HG03520 (cell line): ENCODE results near the gene GNG14.
A peak's percentile ranks its signal among the peaks of the same experiment; 100 is the strongest.
"Not testable (repeated sequence)": the region's sequence is repeated elsewhere in the genome, so short reads cannot be mapped to it uniquely, and the experiment has no call there.

Experiments used
- ATAC-seq: cut with Tn5 transposase; IDR thresholded peaks from one replicate; pipeline ENCODE4 v1.9.1; 2021; ENCODE audit warnings: mild to moderate bottlenecking, moderate library complexity; ENCODE audit not compliant: unreplicated experiment

The GNG14 gene

DNA sequence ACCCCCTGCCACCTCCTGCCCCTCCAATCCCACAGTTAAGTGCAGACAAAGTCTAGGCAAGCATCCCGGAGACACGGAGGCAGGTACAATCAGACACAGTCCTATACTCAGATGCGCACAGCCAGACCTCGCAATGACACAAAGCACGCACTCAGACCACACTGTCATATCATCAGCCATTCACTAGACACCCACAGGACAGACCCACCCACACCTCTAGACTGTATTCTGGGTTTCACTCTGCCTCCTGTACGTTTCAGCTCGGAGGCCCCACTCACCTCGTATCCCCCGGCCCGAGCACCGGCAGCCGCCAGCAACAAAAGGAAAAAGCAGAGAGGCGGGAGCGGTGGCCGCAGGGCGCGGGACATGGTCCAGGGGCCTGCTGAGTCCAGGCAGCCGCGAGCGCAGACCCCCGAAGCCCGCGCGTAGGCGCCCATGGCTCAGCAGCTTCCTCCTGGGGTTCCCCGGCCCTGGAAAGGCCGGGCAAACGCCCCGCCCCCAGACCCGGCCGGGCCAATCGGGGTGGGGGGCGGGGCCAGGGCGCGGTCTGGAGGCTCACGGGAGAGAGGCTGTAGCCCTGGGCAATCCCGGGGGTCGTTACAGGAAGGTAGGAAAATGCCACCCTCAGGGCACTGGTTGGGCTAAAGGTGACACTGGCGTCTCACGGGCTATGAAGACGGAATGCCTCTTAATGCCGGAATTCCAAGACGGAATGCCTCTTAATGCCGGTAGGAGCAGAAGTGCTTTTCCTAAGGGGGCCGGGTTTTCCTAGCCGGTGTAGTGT is 21.3 kb upstream of the GNG14 start, which contains the start of the genes MAN2B1 and WDR83:
MAN2B1 (minus strand) TSS at position 478 of the 784 bp plus-strand sequence; CDS start at position 437, 41 bp downstream.
WDR83 (plus strand) TSS at position 543 of the 784 bp plus-strand sequence. CDS start 2,984 bp downstream, outside the sequence.
- peak; percentile 39 for ATAC-seq

DNA sequence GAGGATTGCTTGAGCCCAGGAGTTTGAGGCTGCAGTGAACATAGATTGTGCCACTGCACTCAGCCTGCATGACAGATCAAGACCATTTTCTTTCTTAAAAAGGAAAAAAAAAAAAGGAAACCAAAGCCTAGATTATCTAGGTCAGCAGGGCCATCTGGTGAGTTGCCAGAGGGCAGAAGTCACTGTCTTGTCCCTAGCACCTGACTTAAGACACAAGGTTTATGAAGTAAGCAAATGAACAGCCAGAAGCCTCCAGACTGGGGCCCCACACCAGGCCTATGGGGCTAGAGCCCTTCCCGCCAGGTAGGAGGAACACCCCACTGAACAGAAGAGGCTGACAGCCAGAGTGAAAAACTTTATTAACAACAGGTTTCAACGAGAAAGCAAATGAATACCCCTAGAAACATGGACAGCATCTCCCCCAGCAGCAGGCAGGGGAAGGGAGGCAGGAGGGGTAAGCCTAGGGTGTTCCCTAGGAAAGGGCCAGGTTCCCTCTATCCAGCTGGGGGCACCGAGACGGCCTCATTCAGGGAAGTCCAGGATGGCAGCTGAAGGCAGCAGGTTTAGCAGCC is 20.0 kb upstream of the GNG14 start:
- ATAC-seq, result no peak

DNA sequence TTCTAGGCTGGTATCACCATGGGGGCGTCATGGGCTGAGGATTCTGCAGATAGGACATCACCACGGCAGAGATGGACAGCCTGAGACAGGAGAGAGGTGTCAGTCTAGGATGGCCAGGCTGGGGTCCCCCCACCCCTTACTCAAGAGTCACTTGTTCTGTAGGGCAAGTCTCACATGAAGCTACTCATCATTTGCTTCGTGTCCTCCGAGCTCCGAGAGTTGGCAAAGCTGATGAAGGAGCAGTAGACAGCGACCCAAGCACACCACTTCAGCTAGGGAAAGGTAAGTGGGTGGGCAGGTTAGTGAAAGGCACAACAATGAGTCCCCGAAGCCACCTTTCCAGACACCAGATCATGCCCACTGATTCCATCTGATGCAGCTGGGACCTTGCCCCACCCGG is 19.5 kb upstream of the GNG14 start:
- no peak for ATAC-seq

DNA sequence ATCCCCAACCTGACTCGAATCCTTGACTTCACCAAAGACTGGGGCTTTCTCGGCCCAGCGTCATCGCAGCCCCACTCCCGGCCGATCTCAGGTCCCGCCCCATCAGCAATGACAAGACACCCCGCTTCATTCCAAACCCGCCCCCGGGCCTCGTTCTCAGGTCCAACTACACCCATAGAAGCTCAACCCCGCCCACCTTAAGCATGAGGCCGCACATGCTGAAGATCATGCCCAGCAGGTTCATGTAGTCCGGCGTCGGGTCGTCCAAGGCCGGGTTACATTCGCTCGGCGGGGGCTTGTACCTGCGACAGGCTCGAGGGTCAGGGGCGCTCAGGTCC is 18.9 kb upstream of the GNG14 start:
- no peak for ATAC-seq

DNA sequence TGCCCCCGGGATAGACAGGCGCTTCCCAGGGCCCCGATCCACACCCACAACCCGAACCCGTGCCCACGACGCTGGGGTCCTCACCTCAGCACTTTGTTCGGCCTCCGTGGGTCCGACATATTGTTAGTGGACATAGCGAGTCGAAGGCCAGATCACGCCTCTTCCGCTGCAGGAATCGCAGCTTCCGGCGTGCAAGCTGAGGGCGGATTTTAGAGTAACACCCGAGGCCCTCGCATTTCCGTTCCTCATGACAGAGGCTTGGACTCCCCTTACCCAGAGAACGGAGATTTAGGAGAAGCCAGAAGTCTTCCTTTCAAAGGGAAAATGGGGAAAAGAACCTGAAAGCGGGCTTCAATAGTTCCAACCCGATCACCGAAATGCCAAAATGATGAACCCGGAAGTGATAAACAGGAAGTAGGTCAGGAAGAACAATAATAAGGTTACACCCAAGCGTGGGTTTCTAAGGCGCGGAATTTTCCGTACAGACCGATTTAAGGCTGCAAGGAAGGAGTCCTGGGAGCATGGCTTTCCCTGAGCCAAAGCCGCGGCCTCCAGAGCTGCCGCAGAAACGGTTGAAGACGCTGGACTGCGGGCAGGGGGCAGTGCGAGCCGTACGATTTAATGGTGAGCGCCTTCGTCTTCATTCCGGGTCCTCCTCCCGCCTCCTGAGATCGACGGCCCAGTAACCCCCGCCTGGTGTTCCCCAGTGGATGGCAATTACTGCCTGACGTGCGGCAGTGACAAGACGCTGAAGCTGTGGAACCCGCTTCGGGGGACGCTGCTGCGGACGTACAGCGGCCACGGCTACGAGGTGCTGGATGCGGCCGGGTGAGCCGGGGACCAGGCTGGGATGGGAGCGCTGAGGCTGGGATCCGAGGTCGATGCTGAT is 18.3 kb upstream of the GNG14 start:
- ATAC-seq, result no peak

DNA sequence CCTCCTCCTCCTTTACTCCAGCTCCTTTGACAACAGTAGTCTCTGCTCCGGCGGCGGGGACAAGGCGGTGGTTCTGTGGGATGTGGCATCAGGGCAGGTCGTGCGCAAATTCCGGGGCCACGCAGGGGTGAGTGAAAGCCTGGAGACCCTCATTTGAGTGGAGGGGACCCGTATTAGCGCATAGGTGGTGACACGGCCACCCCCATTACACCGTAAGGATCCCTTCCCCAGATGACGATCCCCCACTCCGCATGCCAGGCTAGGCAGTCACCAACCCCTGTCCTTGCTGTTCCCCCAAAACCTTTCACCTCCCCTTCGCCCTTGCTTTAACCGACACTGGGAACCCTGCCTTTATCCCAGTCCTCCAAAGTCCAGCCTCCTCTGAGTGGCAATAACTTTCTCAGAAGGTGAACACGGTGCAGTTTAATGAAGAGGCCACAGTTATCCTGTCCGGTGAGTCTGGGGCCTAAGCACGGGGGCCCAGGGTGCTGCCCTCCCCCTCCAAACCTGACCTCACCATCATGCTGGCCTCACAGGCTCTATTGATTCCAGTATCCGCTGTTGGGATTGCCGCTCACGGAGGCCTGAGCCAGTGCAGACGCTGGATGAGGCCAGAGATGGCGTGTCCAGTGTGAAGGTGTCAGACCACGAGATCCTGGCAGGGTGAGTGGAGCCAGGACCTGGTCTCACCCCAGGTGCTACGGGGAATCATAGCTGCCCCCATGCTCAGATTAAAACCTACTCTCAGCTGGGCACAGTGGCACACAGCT is 17.5 kb upstream of the GNG14 start:
- ATAC-seq, result no peak

DNA sequence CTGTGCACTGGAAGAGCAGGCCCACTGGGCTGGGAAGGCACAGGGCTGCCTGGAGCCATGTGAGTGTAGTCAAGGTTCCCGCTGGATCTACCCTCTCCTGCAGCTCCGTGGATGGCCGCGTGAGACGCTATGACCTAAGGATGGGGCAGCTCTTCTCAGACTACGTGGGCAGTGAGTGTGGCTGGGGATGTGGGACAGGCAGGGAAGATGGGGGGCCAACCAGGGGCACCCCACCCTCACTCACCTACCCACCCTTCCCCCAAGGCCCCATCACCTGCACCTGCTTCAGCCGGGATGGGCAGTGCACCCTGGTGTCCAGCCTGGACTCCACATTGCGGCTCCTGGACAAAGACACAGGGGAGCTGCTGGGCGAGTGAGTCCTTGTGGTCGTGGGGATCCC is 15.1 kb upstream of the GNG14 start:
- ATAC-seq, result no peak

DNA sequence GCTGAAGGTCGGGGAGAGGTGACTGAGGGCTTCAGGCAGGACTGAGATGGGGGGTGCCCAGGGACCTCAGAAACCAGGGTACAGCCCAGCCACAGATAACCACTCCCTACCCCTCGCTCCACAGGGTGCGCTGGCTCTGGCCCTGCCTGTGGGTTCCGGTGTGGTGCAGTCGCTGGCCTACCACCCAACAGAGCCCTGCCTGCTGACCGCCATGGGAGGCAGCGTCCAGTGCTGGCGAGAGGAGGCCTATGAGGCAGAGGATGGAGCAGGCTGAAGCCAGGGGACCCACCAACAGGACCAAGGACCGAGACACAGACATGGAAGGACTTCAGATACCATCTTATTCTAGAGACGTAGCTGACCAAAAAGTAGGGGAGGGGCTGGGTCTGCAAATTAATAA is 12.4 kb upstream of the GNG14 start:
- ATAC-seq, result no peak

DNA sequence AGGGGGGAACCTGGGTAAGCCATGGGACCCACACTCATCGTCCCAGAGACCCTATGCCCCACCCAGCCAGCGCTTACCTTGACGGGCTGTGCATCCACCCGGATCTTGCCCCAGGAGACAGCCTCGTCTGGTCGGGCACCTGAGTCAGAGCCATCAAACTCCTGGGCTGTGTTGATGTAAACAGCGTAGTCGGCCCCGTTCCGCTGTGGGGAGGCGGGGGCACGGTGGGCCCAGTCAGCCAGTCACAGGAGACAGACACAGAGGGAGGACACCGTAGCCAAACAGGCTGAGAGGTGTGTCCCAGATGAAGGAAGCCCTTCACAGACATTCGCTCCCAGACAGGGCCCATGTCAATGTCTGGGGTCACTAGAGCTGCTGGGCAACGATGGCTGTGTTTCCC is 11.9 kb upstream of the GNG14 start:
- ATAC-seq, result no peak

DNA sequence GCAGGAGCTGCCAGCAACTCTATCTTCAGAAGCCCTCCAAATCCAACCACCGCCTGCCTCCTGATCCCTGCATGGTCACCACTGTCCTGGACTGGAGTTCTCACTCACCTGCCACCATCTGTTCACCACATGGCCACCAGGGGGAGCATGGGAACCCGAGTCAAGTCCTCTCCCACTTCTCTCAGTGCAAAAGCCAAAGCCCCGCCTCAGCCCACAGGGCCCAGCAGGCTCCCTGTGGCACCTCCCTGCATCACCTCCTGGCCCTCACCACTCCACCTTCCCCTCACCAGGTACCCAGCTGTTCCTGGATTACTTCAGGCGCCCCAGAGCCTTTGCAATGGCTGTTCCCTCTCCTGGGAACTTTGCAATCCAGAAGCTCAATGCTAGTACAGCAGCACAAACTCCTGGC is 11.4 kb upstream of the GNG14 start:
- ATAC-seq, result no peak

DNA sequence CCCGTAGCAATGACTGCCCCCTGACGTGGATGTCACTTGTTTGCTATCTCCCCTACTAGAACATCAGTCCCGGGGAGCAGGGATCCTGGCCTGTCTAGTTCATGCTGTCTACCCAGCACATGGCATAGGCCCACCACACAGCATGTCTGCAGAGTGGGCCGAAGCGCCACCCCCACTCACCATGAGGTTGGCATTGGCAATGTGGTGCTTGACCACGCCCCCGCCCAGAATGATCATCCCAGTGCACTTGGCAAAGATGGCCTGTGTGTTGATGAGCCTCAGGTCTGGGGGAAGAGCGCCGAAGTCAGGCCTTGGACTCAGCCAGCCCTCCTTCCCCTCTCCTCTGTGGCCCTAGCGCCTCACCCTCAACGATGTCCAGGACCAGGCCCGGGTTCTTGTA is 10.9 kb upstream of the GNG14 start:
- no peak for ATAC-seq

DNA sequence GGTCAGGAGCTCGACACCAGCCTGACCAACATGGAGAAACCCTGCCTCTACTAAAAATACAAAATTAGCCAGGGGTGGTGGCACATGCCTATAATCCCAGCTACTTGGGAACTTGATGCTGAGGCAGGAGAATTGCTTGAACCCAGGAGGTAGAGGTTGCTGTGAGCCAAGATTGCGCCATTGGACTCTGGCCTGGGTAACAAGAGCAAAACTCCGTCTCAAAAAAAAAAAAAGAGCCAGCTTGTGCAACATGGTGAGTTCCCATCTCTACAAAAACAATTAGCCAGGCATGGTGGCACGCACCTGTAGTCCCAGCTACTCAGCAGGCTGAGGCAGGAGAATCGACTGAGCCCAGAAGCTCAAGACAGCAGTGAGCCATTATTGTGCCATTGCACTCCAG is 9.8 kb upstream of the GNG14 start:
- not testable (repeated sequence) for ATAC-seq

DNA sequence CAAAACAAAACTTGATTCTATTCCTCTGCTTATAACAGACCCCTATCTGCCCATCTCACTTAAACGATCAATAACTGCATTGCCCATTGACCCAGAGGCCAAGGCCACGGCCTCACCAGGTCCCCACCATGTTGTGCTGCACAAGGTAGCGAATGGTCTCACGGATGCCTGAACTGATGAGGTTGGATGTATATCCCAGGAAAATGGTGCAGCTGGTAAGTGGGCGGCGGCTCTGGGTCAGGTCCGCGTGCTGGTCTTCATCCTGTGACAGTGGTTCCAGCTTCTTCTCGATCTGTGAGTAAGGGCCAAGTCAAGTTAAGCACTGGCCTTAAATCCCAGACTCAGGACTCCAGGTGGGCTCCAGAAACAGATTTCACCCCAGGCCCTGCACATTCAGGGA is 7.8 kb upstream of the GNG14 start:
- ATAC-seq, result no peak

DNA sequence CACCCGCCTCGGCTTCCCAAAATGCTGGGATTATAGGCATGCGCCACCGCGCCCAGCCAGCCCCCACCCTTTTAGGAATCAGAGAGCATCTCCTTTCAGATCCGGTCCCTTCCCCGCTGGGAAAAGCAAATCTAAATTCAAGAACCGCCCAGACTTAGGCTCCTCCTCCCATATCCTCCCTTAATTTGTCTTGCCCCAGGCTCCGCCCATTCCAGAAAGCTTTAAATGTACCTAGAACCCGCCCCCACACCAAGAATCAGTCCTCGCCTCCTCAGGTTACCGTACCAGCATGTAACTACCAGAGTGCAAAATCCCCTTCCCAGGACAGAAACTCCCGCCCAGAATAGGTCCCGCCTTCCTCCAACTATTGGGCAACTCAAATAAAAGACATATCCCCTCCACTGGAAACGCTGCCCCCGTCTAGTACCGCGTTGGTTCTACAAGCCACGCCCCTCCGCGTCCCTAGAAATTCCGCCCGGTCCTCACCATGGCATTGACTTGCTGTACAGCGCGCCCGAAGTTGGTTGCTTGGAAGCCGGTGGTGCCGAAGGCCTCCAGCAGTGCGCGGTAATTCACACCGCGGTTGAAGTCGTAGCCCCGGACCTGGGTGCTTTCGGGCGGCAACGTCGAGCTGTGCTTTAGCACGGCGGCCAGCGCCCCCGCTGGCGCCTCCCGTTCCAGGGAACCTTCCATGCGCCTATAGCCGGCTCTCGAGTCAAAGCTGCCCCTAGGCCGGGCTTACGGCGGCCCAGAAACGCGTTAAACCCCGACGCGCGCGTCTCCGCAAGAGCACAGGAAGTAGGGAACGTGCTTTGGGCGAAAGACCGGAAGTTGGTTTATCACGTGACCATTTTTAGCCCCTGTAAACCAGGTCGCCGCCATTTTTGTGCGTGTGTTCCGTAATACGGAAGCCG is 6.5 kb upstream of the GNG14 start, which contains the start of gene DHPS:
DHPS (minus strand) TSS at position 807 of the 914 bp plus-strand sequence; CDS start at position 693, 114 bp downstream.
- peak; percentile 67 for ATAC-seq

DNA sequence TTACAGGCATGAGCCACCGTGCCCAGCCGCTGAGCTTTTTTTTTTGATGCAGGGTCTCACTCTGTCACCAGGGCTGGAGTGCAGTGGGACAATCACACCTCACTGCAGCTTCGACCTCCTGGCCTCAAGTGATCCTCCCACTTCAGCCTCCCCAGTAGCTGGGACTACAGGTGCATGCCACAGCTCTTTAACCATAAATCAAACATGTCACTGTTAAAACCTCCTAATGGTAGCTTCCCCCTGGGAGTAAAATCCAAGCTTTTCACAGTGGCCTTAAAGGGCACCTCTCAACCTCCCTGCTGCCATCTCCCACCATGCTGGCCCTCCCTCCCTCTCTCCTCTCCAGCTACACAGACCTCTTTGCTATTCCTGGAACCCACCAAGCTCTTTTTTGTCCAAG is 2.0 kb upstream of the GNG14 start:
- ATAC-seq, result no peak

DNA sequence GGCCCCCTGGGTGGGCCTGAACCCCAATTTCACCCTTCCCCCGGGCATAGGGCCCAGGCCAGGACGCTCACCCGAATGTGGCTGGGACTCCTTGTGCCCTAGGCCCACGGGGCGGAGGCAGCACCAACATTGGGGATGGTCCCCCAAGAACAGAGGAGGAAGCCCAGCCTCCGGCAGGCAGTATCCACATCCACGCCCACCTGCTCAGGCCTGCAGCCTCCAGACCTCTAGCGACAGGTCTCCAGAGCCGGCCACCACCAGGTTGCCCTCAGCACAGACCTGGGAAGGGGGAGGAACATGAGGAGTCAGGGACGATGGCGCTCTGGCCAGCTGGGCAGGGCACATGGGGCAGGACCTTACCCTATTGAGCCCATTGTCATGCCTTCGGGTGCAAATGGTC is 1.2 kb downstream of the GNG14 start:
- no peak for ATAC-seq

DNA sequence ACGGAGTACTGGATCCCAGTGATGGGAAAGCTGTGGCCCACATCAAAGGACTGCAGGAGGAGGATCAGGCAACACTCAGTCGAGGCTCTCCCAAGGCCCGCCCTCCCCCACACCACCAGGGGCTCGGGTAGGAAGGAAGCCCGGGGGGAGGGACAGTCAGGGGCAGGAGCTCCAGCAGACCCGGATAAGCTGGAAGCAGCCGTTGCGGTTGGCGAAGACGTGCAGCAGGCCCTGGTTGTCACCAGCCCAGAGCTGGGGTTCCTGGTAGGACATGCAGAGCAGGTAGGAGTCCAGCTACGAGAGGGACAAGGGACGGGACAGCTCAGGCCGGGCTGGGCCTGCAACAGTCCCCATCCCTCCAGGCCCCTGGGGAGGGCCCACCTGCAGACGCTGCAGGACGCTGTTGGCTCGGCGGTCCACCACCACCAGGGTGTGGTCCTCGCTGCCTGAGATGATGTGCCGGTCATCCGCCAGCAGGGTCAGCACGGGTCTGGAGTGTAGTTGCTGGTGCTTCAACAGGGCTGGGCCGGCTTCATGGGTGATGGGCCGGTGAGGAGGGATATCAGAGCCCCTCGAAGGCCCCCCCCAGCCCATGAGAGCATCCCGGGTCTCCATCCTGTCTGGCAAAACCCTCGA is 1.9 kb downstream of the GNG14 start:
- ATAC-seq, result no peak

DNA sequence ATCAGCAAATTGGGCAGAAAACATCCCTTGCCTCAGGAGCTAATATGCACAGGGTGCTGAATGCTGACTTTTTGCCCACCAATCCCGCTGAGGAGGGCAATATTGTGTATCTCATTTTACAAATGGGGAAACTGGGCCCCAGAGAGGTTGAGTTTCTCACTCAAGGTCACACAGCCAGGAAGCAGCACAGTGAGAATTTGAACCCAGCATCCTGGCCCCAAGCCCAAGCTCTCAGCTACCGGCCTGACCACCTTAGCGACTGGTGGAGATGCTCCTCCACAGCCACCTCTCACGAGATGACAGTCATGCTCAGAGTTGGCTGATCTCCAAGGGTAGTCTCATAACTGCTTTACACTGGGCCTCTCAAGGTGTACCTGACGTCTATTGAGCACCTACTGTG is 5.2 kb downstream of the GNG14 start:
- ATAC-seq, result no peak

DNA sequence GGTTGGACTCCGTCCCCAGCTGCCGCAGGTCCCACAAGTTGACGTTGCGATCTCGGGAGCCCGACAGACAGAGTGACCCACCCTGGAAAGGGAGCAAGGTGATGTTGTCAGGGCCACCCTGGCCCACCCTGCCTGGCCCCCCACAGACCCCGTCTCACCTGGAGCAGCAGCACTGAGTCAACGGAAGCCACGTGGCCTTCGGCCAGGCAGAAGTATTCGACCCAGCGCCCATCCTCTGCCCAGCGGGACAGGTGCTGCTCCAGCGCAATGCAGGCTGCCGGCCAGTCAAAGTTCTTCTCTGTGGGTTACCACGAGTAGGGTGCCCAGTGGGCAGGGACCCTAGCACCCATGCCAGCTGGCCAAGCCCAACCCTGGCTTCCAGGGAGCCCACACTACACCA is 6.8 kb downstream of the GNG14 start:
- ATAC-seq, result no peak
